Esophagus muscularis mucosa (tissue), 3 donors: ENCODE results near the gene PPP1R17.

Source experiments
- CTCF ChIP-seq, 3 experiments: fragments of 200-600 bp in 2 of 3; fragments of 450-650 bp in 1 of 3; sonication (generic) in 2 of 3; IDR thresholded peaks; one replicate each; pipeline ENCODE4 v1.5.1; 2017 to 2019; ENCODE audit warnings: antibody characterized with exemption in 3 of 3, mild to moderate bottlenecking in 2 of 3, moderate library complexity in 1 of 3
- POLR2A ChIP-seq: fragments of 450-650 bp; IDR thresholded peaks from one replicate; pipeline ENCODE4 v1.6.1; 2017; ENCODE audit warnings: antibody characterized with exemption, moderate library complexity, mild to moderate bottlenecking, low read depth
- POLR2AphosphoS5 ChIP-seq, 2 donors: sonication (generic); formaldehyde crosslinking; IDR thresholded peaks; one replicate each; pipeline ENCODE4 v1.6.1; 2017; ENCODE audit warnings: antibody characterized with exemption in 2 of 2

GRCh38 chr7:31648880-31649279, 38.1 kb upstream of the PPP1R17 start:
- no peak for TF ChIP-seq CTCF (IDR thresholded peaks at IDR 0.05)
- no peak for TF ChIP-seq POLR2A
- no peak for TF ChIP-seq POLR2AphosphoS5 (IDR thresholded peaks at IDR 0.05)
